GM12878 (cell line): ENCODE data around the gene COL27A1. TPM values are rescaled to one million over a fixed set of nuclear protein-coding genes. Genes with fewer than 3 reads are reported as not detected.

Source experiments
- ATAC-seq: fragments of 200-7000 bp; cut with Tn5 transposase; 3 replicates; pipeline ENCODE4 v1.9.1; 2020; ENCODE audit warnings: mild to moderate bottlenecking, moderate library complexity
- BruUV-seq: library from RNA; stranded (reverse); fragments of 400-500 nt; replicated peaks from 2 replicates; lab custom pipeline; 2021; lab: Mats Ljungman, UMichigan
- CTCF ChIA-PET: fragments of 300-600 bp; sonication (Branson Sonifier 250); formaldehyde crosslinking; extraction: SDS; loops from one replicate; lab custom pipeline; 2021; ENCODE audit warnings: inconsistent platforms; lab: Yijun Ruan, JAX
- POLR2A ChIA-PET: fragments of 350-600 bp; formaldehyde crosslinking; extraction: SDS; loops from one replicate; lab custom pipeline; 2021; ENCODE audit warnings: inconsistent platforms; lab: Charles Lee
- RAD21 ChIA-PET: fragments of 300-600 bp; sonication (Branson Sonifier 250); formaldehyde crosslinking; loops from one replicate; lab custom pipeline; 2023; ENCODE audit warnings: antibody characterized with exemption; ENCODE audit not compliant: unreplicated experiment; lab: Charles Lee
- SMC1A ChIA-PET: fragments of 300-600 bp; sonication (Branson Sonifier 250); formaldehyde crosslinking; loops from one replicate; lab custom pipeline; 2023; ENCODE audit not compliant: unreplicated experiment, uncharacterized antibody; lab: Charles Lee
- DNase-seq: peaks from one replicate; pipeline ENCODE4 v3.0.0-alpha.2; 2011; ENCODE audit warnings: low read depth, low spot score
- FAIRE-seq: peaks from 3 replicates; lab custom pipeline; 2011; peaks lifted over from hg19 to GRCh38; lab: Jason Lieb, UNC
- H2AFZ ChIP-seq: 2 replicates; pipeline ENCODE4 v1.6.0; 2011; ENCODE audit warnings: low read depth, low read length, control low read depth; ENCODE audit not compliant: control insufficient read depth
- H3K27ac ChIP-seq: 2 replicates; pipeline ENCODE4 v1.5.1; 2011; ENCODE audit warnings: control low read depth; ENCODE audit not compliant: control insufficient read depth, insufficient read depth
- H3K27me3 ChIP-seq, 2 experiments: replicated peaks in 1 of 2; 2 replicates each; pipeline versions ENCODE4 v1.6.0 to v1.6.1; 2011; ENCODE audit warnings: low read length in 1 of 2; ENCODE audit not compliant: control insufficient read depth in 2 of 2, insufficient read depth in 2 of 2
- H3K36me3 ChIP-seq, 2 experiments: 2 replicates each; pipeline ENCODE4 v1.5.1; 2011; ENCODE audit warnings: low read length in 1 of 2; ENCODE audit not compliant: control insufficient read depth in 2 of 2, insufficient read depth in 2 of 2
- H3K4me1 ChIP-seq: 2 replicates; pipeline ENCODE4 v1.6.1; 2011; ENCODE audit warnings: mild to moderate bottlenecking, low read length, moderate library complexity, mixed read lengths; ENCODE audit not compliant: control insufficient read depth, insufficient read depth
- H3K4me2 ChIP-seq: 2 replicates; pipeline ENCODE4 v1.6.0; 2011; ENCODE audit warnings: control low read depth; ENCODE audit not compliant: control insufficient read depth, insufficient read depth
- H3K4me3 ChIP-seq: fragments of 200-600 bp; sonication (generic); 2 replicates; pipeline ENCODE4 v1.5.1; 2016
- H3K79me2 ChIP-seq: 2 replicates; pipeline ENCODE4 v1.6.0; 2011; ENCODE audit warnings: low read length; ENCODE audit not compliant: control insufficient read depth, insufficient read depth
- H3K9ac ChIP-seq: 2 replicates; pipeline ENCODE4 v1.8.0; 2011; ENCODE audit warnings: low read length, control low read depth, mixed read lengths; ENCODE audit not compliant: control insufficient read depth, insufficient read depth
- H3K9me3 ChIP-seq: replicated peaks from 3 replicates; pipeline ENCODE4 v1.5.1; 2011; ENCODE audit warnings: mild to moderate bottlenecking, low read length; ENCODE audit not compliant: control insufficient read depth, insufficient read depth
- H4K20me1 ChIP-seq: 2 replicates; pipeline ENCODE4 v1.6.0; 2011; ENCODE audit not compliant: control insufficient read depth, insufficient read depth
- BRCA1 ChIP-seq: IDR thresholded peaks from 2 replicates; pipeline ENCODE4 v1.6.1; 2011; ENCODE audit warnings: low read depth, low read length, improper control_type of control experiment
- EP300 ChIP-seq, 2 experiments: fragments of 150-350 bp in 1 of 2; IDR thresholded peaks; 2 replicates each; pipeline ENCODE4 v1.6.1; 2011 to 2012; ENCODE audit warnings: low read depth in 2 of 2, low read length in 2 of 2, borderline replicate concordance in 1 of 2, improper control_type of control experiment in 1 of 2, inconsistent platforms in 1 of 2; ENCODE audit not compliant: control insufficient read depth in 1 of 2
- FOS ChIP-seq: IDR thresholded peaks from 3 replicates; pipeline ENCODE4 v1.6.1; 2011; ENCODE audit warnings: borderline replicate concordance; ENCODE audit not compliant: insufficient read length; ENCODE audit errors: extremely low read depth
- NR2C2 ChIP-seq: IDR thresholded peaks from 2 replicates; pipeline ENCODE4 v1.6.1; 2011; ENCODE audit warnings: borderline replicate concordance, low read depth; ENCODE audit not compliant: control insufficient read depth, insufficient read length
- PBX3 ChIP-seq: IDR thresholded peaks from 2 replicates; pipeline ENCODE4 v1.6.1; 2011; ENCODE audit warnings: mild to moderate bottlenecking, low read depth, low read length, moderate library complexity; ENCODE audit not compliant: insufficient replicate concordance
- POLR2AphosphoS2 ChIP-seq: IDR thresholded peaks from 2 replicates; pipeline ENCODE4 v1.6.1; 2011; ENCODE audit warnings: low read depth, mild to moderate bottlenecking, low read length, improper control_type of control experiment, moderate library complexity
- STAT1 ChIP-seq: fragments of 450-650 bp; conservative IDR thresholded peaks from 2 replicates; pipeline ENCODE4 v1.6.1; 2014; ENCODE audit warnings: antibody characterized with exemption, mild to moderate bottlenecking
- TCF3 ChIP-seq: IDR thresholded peaks from 2 replicates; pipeline ENCODE4 v1.6.1; 2012; ENCODE audit warnings: low read depth, mild to moderate bottlenecking, low read length, borderline replicate concordance; ENCODE audit not compliant: insufficient read depth
- ZNF217 ChIP-seq: fragments of 450-650 bp; IDR thresholded peaks from 2 replicates; pipeline ENCODE4 v1.6.1; 2017; ENCODE audit warnings: antibody characterized with exemption, mild to moderate bottlenecking
- WGBS: methylation state at CpG from one replicate; pipeline ENCODE4 v1.1.6; 2016; ENCODE audit warnings: low lambda C conversion rate; ENCODE audit not compliant: insufficient replicate concordance, insufficient coverage; ENCODE audit errors: missing lambda C conversion rate; 5-methylcytosine and 5-hydroxymethylcytosine counted together
- in situ Hi-C: fragments of 300-500 bp; cut with MboI; formaldehyde crosslinking; loops from 9 replicates; pipeline ENCODE4 v1.14.3; 2018; ENCODE audit warnings: mixed read lengths
- intact Hi-C: fragments of 100-400 bp; cut with micrococcal nuclease; formaldehyde crosslinking; loops from one replicate; pipeline ENCODE4 v1.14.2; 2022; ENCODE audit not compliant: unreplicated experiment
- polyA plus RNA-seq, 11 experiments: library from polyadenylated mRNA; depleted of rRNA in 4 of 11; unstranded in 6 of 11; stranded (reverse) in 5 of 11; fragments of >200 nt; fragmentation: Nextera tagmentation in 4 of 11; fragmentation: Illumina TruSeq in 1 of 11; extraction: Ambion mirVana in 4 of 11; extraction: Trizol in 1 of 11; gene quantifications; 1 replicate in 1 of 11; 2 replicates in 10 of 11; pipeline versions ENCODE4 v1.2.1 to v1.2.3, GENCODE V29; 2011 to 2016; ENCODE audit warnings: inconsistent platforms in 2 of 11, missing spikeins in 2 of 11, low read depth in 1 of 11
- total RNA-seq, 4 experiments: library from RNA; depleted of rRNA in 3 of 4; stranded (reverse); fragments of >200 nt in 3 of 4; fragmentation: Illumina TruSeq in 1 of 4; extraction: Trizol in 1 of 4; gene quantifications; 2 replicates each; pipeline versions ENCODE4 v1.2.1 to v1.2.3, GENCODE V29; 2013 to 2021
- TF ChIP-seq, protein P1 (sequence below): IDR thresholded peaks from 2 replicates; pipeline ENCODE4 v1.6.1; 2012; ENCODE audit warnings: low read depth, low read length, improper control_type of control experiment

COL27A1 gene
- total and polyA plus RNA-seq, 10 of the 15 experiments (the other 5 are each of a cell fraction or from before 2014, with no cell fraction given) = 0.10 TPM; not detected in 9

DNA sequence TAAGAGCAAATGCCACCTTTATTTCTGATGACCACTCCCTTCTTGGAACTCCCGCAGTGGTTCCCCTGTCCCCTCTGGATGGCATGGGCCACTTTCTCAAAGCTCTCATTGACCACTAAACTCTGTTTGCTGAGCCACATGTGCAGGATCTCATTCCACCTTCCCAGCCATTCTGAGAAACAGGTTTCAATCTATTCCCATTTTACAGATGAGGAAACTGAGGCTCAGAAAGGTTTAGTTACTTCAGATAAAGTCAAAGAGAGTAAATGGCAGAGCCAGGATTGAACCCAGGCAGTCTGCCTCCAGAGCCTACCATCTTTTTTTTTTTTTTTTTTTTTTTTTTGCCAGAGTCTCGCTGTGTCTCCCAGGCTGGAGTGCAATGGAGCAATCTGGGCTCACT lies 24.2 kb downstream of the COL27A1 start (continued):
- TF ChIP-seq PBX3 = no peak
- no peak for TF ChIP-seq STAT1
- no peak for TF ChIP-seq NR2C2
- TF ChIP-seq, protein P1, sequence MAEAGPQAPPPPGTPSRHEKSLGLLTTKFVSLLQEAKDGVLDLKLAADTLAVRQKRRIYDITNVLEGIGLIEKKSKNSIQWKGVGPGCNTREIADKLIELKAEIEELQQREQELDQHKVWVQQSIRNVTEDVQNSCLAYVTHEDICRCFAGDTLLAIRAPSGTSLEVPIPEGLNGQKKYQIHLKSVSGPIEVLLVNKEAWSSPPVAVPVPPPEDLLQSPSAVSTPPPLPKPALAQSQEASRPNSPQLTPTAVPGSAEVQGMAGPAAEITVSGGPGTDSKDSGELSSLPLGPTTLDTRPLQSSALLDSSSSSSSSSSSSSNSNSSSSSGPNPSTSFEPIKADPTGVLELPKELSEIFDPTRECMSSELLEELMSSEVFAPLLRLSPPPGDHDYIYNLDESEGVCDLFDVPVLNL = no peak
- no peak for TF ChIP-seq POLR2AphosphoS2
- no peak for TF ChIP-seq EP300 (IDR thresholded peaks at IDR 0.05; ENCODE audit: borderline replicate concordance in 1 of 2, control insufficient read depth in 1 of 2, low read depth in 2 of 2, low read length in 2 of 2)
- no peak for TF ChIP-seq BRCA1
- no peak for TF ChIP-seq TCF3

DNA sequence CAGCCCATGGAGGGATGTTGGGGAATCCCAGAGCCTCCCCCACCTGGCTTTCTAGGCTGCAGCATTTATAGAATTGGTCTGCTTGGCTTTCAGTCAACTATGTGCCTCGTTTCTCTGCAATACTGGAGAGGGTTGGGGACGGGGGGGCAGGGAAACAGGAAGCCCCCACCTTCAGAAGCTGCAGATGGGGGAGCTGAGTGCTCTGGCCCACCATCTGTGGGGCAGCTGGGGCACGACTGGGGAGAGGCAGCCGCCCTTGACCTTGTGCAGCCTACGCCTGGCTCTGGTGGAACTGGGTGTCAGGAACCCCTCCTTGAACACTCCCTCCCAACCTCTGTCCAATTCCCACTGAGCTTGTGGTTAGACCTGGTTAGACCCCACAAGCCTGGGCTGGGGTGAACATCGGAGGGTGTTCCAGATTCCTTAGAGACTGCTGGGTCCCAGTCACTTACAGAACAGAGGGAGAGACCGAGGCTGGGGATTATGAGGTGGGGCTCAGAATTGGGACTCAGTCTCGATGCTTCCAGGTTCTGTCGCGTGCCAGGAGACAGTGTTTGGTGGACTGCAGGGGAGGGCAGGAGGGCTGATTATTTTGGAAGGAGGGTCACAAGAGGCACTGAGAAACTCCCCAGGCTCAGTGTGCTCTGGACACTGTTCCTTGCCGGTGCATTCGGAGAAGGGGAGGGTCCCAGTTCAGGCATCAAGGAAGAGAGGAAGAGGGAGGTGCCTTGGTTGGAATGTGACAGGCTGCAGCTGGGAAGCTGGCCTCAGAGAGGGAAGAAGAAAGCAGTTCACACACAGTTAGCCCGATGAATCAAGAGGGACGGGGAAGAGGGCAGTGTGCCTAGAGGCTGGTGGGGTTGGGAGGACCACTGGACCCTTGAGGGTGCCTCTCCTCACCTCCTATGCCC lies 25.6 kb downstream of the COL27A1 start:
- Histone ChIP-seq H3K9ac (no peak overlapping the region), H3K36me3 (no peaks in the 10 kb centered on the region), H4K20me1 (no peaks in the 10 kb centered on the region), H3K4me3 (no peak overlapping the region), H2AFZ (no peak overlapping the region), H3K4me1 (no peaks in the 10 kb centered on the region), H3K4me2 (no peak overlapping the region), H3K9me3 (no peaks in the 10 kb centered on the region), H3K79me2 (no peaks in the 10 kb centered on the region), H3K27ac (no peak overlapping the region), H3K27me3 (peaks cover 0 to 4% of the 10 kb centered on the region in 2 experiments; a peak in 3 of 4 replicates)
- POLR2A ChIA-PET = no interaction called here
- FAIRE-seq (no peak), ATAC-seq (no peak), DNase-seq (no peak)
- TF ChIP-seq ZNF217 = no peak
- TF ChIP-seq FOS = no peak
- 21% methylated on average over 14 of the region's 14 CpGs for WGBS
- SMC1A ChIA-PET = interaction anchor here (1.0 kb wide), 1 partner anchor 9 kb away, joined by 3 read pairs; no protein-coding TSS in a partner anchor
- intact Hi-C loops (no loop called here), in situ Hi-C loops (no loop called here)
- BruUV-seq = no TSS peak
- RAD21 ChIA-PET = no interaction called here
- CTCF ChIA-PET = no interaction called here
